ENCODE results near the gene TMEM141. TPM values are rescaled to one million over a fixed set of nuclear protein-coding genes. Genes with fewer than 3 reads are reported as not detected.

Gene TMEM141
- total and polyA plus RNA-seq, 11 donors = 45.6 to 122 (median 66.9) TPM

- peaks cover 0 to 6% (median 0%) of the 10 kb centered on the region in 12 donors for H3K4me1 ChIP-seq
- no peak overlapping the region for H3K4me3 ChIP-seq
- no peak for TF ChIP-seq CTCF (IDR thresholded peaks at IDR 0.05)
- TF ChIP-seq POLR2A (IDR thresholded peaks at IDR 0.05) = no peak
- peak in 2 of 5 donors; percentile 16 to 26 for DNase-seq
- peaks cover 0 to 94% (median 82%) of the 10 kb centered on the region in 9 donors for H3K36me3 ChIP-seq
- H3K27ac ChIP-seq = no peak overlapping the region
- H3K9me3 ChIP-seq = no peaks in the 10 kb centered on the region
- 91 to 96% (median 95%) methylated on average over 13 to 14 of the region's 14 CpGs for WGBS, 4 donors
- ATAC-seq = no peak
- no peaks in the 10 kb centered on the region for H3K27me3 ChIP-seq
- intact Hi-C loops (cut with DNase I) = loop anchor here in 1 of 10 donors (5.0 kb wide), 1 partner anchor 189 kb away; no protein-coding TSS in a partner anchor
These were observed 36.8 kb downstream of the TMEM141 start for GRCh38 chr9:136827794-136828473.

GRCh38 chr9:136828474-136829140 is 37.5 kb downstream of the TMEM141 start:
- Histone ChIP-seq H3K4me3 (no peak overlapping the region), H3K27ac (no peak overlapping the region), H3K27me3 (no peaks in the 10 kb centered on the region), H3K4me1 (peaks cover 0 to 6% (median 0%) of the 10 kb centered on the region in 12 donors), H3K9me3 (no peaks in the 10 kb centered on the region), H3K36me3 (peaks cover 0 to 93% (median 78%) of the 10 kb centered on the region in 9 donors)
- intact Hi-C loops (cut with DNase I) = loop anchor here in 1 of 10 donors (5.0 kb wide), 1 partner anchor 189 kb away; no protein-coding TSS in a partner anchor
- 95 to 96% (median 95%) methylated on average over 31 of the region's 31 CpGs for WGBS, 4 donors
- ATAC-seq = no peak
- TF ChIP-seq POLR2A (IDR thresholded peaks at IDR 0.05) (no peak), CTCF (IDR thresholded peaks at IDR 0.05) (no peak)
- DNase-seq = peak in 1 of 5 donors; percentile 41

GRCh38 chr9:136829412-136829811 is 38.3 kb downstream of the TMEM141 start:
- WGBS, 4 donors = 87 to 91% (median 89%) methylated on average over 9 to 14 of the region's 14 CpGs
- no peaks in the 10 kb centered on the region for H3K27me3 ChIP-seq
- no peak overlapping the region for H3K4me3 ChIP-seq
- TF ChIP-seq POLR2A (IDR thresholded peaks at IDR 0.05) (no peak), CTCF (IDR thresholded peaks at IDR 0.05) (no peak)
- ATAC-seq (no peak), DNase-seq (peak in 1 of 5 donors; percentile 33)
- intact Hi-C loops (cut with DNase I) = loop anchor here in 1 of 10 donors (5.0 kb wide), 1 partner anchor 188 kb away; no protein-coding TSS in a partner anchor
- H3K4me1 ChIP-seq = peaks cover 0 to 6% (median 0%) of the 10 kb centered on the region in 12 donors
- H3K9me3 ChIP-seq = no peaks in the 10 kb centered on the region
- no peak overlapping the region for H3K27ac ChIP-seq
- H3K36me3 ChIP-seq = peaks cover 0 to 88% (median 71%) of the 10 kb centered on the region in 9 donors

All from heart left ventricle (tissue), 16 donors.